Gastroesophageal sphincter (tissue), 3 donors: Measurements from ENCODE around the gene PRTFDC1.

ENCODE experiments used
- CTCF ChIP-seq, 4 experiments: fragments of 200-600 bp in 2 of 4; fragments of 450-650 bp in 2 of 4; sonication (generic) in 1 of 4; IDR thresholded peaks; one replicate each; pipeline ENCODE4 v1.5.1; 2017 to 2019; ENCODE audit warnings: antibody characterized with exemption in 4 of 4, mild to moderate bottlenecking in 2 of 4, moderate library complexity in 2 of 4
- POLR2A ChIP-seq, 2 donors: fragments of 450-650 bp; IDR thresholded peaks; one replicate each; pipeline ENCODE4 v1.6.1; 2017; ENCODE audit warnings: antibody characterized with exemption in 2 of 2, mild to moderate bottlenecking in 2 of 2, moderate library complexity in 1 of 2
- POLR2AphosphoS5 ChIP-seq: sonication (generic); formaldehyde crosslinking; IDR thresholded peaks from one replicate; pipeline ENCODE4 v1.6.1; 2017; ENCODE audit warnings: antibody characterized with exemption

- TF ChIP-seq CTCF (IDR thresholded peaks at IDR 0.05): no peak
- TF ChIP-seq POLR2AphosphoS5: no peak
- no peak for TF ChIP-seq POLR2A (IDR thresholded peaks at IDR 0.05)
Measured at GRCh38 chr10:24806262-24806661, 146.1 kb downstream of the PRTFDC1 start.
